GM21786 (cell line): ENCODE results near the gene CEP63.
"Not testable (repeated sequence)": the region's sequence is repeated elsewhere in the genome, so short reads cannot be mapped to it uniquely, and the experiment has no call there.

Experiments used
- ATAC-seq: cut with Tn5 transposase; IDR thresholded peaks from one replicate; pipeline ENCODE4 v1.9.1; 2021; ENCODE audit not compliant: unreplicated experiment

CEP63 gene

DNA sequence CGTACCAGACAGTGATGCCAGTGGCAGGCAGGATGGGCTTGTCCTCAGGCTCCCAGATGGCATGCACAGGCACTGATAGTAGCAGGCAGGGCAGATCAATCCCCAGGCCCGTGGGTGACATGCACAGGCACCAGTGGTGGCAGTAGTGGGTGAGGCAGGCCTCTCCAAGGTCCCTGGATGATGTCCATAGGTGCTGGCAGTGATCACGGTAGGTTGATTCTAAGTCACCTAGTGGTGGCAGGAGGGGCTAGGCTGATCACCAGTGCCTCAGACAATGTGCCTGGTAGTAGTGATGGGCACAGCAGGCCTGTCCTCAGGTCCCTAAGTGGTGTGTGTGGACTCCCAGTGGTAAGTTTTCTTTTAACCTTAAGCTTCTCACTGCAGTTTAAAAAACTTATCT, 19.6 kb downstream of the CEP63 start:
- no peak for ATAC-seq

DNA sequence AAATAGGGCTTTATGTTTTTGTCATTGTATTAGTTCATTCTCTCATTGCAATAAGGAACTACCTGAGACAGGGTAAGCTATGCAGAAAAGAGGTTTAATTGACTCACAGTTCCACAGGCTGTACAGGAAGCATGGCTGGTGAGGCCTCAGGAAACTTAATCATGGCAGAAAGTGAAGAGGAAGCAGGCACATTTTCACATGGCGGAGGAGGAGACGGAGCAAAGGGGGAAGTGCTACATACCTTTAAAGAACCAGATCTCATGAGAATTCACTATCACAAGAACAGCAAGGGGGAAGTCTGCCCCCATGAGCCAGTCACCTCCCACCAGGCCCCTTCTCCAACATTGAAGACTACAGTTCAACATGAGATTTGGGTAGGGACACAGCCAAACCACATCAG, 25.6 kb downstream of the CEP63 start:
- ATAC-seq, result no peak

- no peak for ATAC-seq
These were observed 31.0 kb downstream of the CEP63 start for GRCh38 chr3:134516905-134517304.

GRCh38 chr3:134517791-134518190, 31.9 kb downstream of the CEP63 start:
- ATAC-seq, result no peak

- ATAC-seq, result no peak
These were observed 36.7 kb downstream of the CEP63 start for GRCh38 chr3:134522541-134522940.

- no peak for ATAC-seq
These were observed 39.4 kb downstream of the CEP63 start for GRCh38 chr3:134525293-134525692.

- ATAC-seq, result no peak
These were observed 40.5 kb downstream of the CEP63 start for GRCh38 chr3:134526319-134526718.

DNA sequence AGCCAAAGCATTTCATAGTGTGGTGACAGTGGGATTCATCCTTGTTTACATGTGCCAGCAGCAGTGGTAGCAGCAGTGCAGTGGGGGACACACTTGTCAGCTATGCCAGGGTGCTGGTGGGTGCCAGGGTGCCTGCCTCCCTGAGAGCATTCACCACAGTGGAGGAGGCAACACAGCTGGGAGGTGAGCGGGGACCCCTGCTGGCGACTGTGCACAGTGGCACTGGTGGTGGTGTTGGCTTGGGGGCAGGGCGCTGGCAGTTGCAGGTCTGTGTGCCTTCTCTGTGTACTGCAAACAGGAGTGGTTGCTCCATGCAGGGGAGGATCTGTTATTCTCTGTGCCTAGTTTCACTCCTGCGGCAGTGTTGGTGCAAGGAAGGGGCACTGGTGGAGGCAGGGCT, 41.2 kb downstream of the CEP63 start:
- ATAC-seq, result no peak

DNA sequence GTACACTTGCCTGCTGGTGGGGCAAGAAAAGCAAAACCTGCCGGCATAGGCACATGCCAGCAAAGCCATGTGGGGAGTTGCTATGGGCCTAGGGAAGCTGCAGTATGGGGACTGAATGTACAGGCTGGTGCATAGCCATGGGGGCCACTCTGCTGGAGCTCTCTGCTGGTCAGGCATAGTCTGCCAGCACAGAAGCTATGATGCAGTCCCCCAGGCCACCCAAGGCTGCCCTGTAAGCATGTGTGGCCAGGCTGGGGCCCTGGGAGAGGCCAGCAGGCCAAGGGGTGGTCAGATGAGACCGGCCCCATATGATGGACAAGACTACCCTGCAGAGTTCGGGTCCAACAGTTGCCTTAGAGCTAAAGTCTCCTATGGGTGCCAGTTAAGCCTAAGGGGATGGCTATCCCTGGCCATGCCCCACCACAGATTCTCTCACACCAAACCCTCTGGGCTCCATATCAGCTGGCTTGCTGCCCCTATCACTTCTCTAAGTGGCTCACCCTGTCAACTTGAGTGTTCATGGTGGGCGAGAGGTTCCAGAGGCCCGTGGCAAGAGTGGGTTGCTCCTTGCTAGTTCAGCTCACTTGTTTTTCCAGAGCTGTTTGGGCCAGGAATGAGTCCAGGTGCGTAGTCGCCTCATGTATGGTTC, 41.8 kb downstream of the CEP63 start:
- ATAC-seq, result no peak

DNA sequence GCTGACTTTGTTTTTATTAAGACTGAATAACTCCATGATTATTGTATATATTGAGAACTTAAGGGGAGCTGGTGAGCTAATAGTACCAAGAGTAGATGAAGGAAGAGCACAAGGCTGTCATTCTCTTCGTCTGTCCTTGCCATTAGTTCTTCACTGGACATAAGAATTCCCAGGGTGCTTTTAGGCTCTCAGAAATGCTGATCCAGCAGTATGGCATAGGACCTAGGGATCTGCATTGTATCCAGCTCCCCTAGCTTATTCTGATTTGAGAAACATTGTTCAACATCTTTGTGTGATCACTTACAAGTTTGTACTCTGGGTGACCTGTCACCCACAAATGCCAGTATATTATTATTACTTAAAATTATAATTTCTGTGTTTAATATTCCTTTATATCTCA, 47.6 kb downstream of the CEP63 start:
- no peak for ATAC-seq

- ATAC-seq, result no peak
These were observed 49.5 kb downstream of the CEP63 start for GRCh38 chr3:134535186-134535970.

DNA sequence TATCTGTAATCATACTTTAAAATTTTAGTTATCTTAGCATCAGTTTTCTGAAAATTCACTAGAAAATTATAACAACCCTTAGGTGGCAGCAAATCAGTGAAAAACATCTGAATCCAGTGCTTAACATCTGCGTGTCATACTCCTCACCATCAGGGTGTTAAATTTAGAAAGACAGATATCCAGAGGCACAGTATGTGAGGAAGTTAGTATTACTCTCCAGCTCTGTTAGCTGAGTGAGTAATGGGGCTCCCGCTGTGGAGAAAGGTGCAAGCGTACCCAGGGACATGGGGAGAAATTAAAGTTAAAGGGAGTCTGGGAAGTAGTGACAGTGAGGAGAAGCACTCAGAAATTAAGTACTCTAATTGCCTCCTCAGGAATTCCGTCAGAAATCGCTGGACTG, 50.9 kb downstream of the CEP63 start:
- no peak for ATAC-seq

GRCh38 chr3:134542287-134542958, 56.6 kb downstream of the CEP63 start:
- ATAC-seq, result no peak

- ATAC-seq, result no peak
These were observed 57.3 kb downstream of the CEP63 start for GRCh38 chr3:134543113-134543512.

DNA sequence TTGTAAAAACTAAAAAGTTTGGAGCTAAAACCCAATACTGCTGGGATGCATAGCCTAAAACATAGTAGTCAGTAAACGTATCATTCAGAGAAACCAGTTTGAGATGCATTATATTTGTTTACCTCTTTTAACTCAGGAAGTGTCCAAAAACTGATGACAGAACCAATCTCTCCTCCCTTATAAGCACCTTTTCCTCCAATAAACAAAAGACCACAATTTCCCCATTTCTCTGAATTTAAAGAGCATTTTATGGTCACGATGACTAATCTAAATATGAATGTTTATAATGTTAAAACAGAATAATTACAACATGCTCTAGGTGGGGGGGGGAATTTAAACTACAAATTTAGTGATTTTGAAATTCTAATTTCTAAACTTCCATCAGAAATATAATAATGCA, 58.5 kb downstream of the CEP63 start:
- ATAC-seq, result no peak

- ATAC-seq, result not testable (repeated sequence)
These were observed 58.9 kb downstream of the CEP63 start for GRCh38 chr3:134544783-134545182.

- ATAC-seq, result no peak
These were observed 60.0 kb downstream of the CEP63 start for GRCh38 chr3:134545818-134546217.

GRCh38 chr3:134552784-134553183, 66.9 kb downstream of the CEP63 start:
- ATAC-seq, result no peak

DNA sequence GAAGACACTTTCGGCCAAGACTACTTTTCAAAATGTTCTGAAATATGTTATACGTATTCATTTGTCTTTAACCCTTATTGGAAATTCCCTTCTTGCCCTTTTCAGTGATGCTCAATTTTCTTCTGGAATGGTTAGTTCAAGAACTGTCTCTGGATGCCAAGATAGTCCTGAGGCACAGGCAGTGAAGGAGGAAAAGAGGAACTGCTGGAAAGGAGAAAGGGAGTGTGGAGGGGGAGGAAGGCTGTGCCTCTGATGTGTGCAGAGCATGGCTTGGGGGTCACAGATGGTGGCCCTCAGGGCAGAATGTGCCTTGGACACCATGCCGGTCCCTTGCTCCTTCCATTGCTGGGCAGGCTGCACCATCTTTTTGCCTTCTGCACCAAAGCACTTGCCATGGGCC, 73.7 kb downstream of the CEP63 start:
- no peak for ATAC-seq

DNA sequence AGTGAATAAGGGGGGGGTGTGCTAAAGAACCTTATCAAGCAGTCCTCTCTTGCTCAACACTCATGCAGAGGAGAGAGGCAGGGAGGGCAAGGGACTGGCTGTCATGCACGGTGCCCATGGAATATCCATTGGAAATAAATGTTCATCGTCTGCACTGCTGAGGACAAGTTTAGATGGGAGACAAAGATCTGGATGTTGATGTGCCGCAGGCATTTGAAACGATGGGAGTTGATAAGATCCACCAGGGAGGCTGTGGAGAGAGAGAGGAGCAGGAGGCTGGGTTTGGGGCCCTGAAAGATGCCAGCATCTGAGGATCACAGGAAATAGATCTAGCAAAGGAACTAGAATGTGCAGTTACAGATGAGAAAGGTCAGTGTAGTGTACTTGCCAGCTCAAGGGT, 76.2 kb downstream of the CEP63 start:
- no peak for ATAC-seq

- ATAC-seq, result no peak
These were observed 77.7 kb downstream of the CEP63 start for GRCh38 chr3:134563601-134564000.

GRCh38 chr3:134564991-134565390, 79.1 kb downstream of the CEP63 start:
- no peak for ATAC-seq
